Adrenal gland (tissue), 5 donors: ENCODE data around the gene TFRC.

Experiments used
- POLR2A ChIP-seq, 2 donors: fragments of 450-650 bp; IDR thresholded peaks; one replicate each; pipeline ENCODE4 v1.6.1; 2017; ENCODE audit warnings: antibody characterized with exemption in 2 of 2, mild to moderate bottlenecking in 2 of 2, moderate library complexity in 1 of 2
- TF ChIP-seq, protein P1 (sequence below), 6 experiments: fragments of 450-650 bp in 4 of 6; fragments of 200-600 bp in 2 of 6; sonication (generic) in 1 of 6; IDR thresholded peaks; 1 replicate in 5 of 6; 2 replicates in 1 of 6; pipeline versions ENCODE4 v1.5.1 to v1.8.0; 2016 to 2021; ENCODE audit warnings: antibody characterized with exemption in 6 of 6, mild to moderate bottlenecking in 2 of 6, moderate library complexity in 1 of 6
- donor health status: DM: no; HTN: no; CAD: no.

DNA sequence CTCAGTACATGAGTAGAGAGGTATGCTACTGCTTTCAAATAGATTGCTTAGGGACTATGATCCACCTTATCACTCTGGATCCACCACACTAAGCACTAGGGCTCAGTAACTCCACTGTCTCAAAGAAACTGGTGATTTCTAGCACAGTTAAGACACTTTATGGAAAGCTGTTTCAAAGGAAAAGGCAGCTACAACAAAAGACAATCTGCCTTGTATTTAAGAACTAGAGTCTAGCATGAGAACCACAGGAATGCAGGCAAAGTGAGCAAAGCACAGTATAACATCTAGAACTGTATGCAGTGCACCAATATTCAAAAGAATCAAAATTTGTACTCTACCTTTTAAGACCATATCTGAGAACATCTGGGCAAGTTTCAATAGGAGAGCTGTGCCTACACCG lies 17.9 kb downstream of the TFRC start:
- no peak for TF ChIP-seq POLR2A (IDR thresholded peaks at IDR 0.05)
- TF ChIP-seq, protein P1, sequence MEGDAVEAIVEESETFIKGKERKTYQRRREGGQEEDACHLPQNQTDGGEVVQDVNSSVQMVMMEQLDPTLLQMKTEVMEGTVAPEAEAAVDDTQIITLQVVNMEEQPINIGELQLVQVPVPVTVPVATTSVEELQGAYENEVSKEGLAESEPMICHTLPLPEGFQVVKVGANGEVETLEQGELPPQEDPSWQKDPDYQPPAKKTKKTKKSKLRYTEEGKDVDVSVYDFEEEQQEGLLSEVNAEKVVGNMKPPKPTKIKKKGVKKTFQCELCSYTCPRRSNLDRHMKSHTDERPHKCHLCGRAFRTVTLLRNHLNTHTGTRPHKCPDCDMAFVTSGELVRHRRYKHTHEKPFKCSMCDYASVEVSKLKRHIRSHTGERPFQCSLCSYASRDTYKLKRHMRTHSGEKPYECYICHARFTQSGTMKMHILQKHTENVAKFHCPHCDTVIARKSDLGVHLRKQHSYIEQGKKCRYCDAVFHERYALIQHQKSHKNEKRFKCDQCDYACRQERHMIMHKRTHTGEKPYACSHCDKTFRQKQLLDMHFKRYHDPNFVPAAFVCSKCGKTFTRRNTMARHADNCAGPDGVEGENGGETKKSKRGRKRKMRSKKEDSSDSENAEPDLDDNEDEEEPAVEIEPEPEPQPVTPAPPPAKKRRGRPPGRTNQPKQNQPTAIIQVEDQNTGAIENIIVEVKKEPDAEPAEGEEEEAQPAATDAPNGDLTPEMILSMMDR (IDR thresholded peaks at IDR 0.05) = no peak
